Neuronal stem cell (in vitro differentiated cells): ENCODE data around the gene ZNF366.

Source experiments
- DNase-seq: peaks from one replicate; pipeline ENCODE4 v3.0.0-alpha.2; 2013; ENCODE audit warnings: low spot score
- H2AFZ ChIP-seq: one replicate; pipeline ENCODE4 v1.6.1; 2013; ENCODE audit warnings: mild to moderate bottlenecking, low read length, inconsistent platforms
- H2AK5ac ChIP-seq: 2 replicates; pipeline ENCODE4 v1.6.1; 2013; ENCODE audit warnings: low read depth, mild to moderate bottlenecking, inconsistent platforms, low read length, moderate library complexity, mixed read lengths
- H2BK120ac ChIP-seq: 2 replicates; pipeline ENCODE4 v1.6.1; 2013; ENCODE audit warnings: low read depth, mild to moderate bottlenecking, inconsistent platforms, low read length, moderate library complexity, mixed read lengths
- H2BK12ac ChIP-seq: one replicate; pipeline ENCODE4 v1.6.1; 2013; ENCODE audit warnings: low read length, inconsistent platforms
- H2BK15ac ChIP-seq: 2 replicates; pipeline ENCODE4 v1.6.1; 2013; ENCODE audit warnings: mild to moderate bottlenecking, low read length, inconsistent platforms, mixed read lengths
- H2BK5ac ChIP-seq: one replicate; pipeline ENCODE4 v1.6.1; 2013; ENCODE audit warnings: inconsistent platforms, mild to moderate bottlenecking, low read length, moderate library complexity
- H3K14ac ChIP-seq: one replicate; pipeline ENCODE4 v1.6.1; 2013; ENCODE audit warnings: low read length, inconsistent platforms
- H3K18ac ChIP-seq: 2 replicates; pipeline ENCODE4 v1.6.1; 2013; ENCODE audit warnings: low read length, inconsistent platforms
- H3K23ac ChIP-seq: 2 replicates; pipeline ENCODE4 v1.6.1; 2013; ENCODE audit warnings: low read depth, mild to moderate bottlenecking, mixed read lengths, low read length, inconsistent platforms; ENCODE audit not compliant: poor library complexity
- H3K27ac ChIP-seq: replicated peaks from 3 replicates; pipeline ENCODE4 v1.5.1; 2013; ENCODE audit warnings: low read length, inconsistent platforms
- H3K27me3 ChIP-seq, 3 experiments: 2 replicates each; pipeline ENCODE4 v1.6.1; 2013; ENCODE audit warnings: low read length in 3 of 3, mild to moderate bottlenecking in 2 of 3, inconsistent platforms in 1 of 3, low read depth in 1 of 3, mixed read lengths in 1 of 3, moderate library complexity in 1 of 3; ENCODE audit not compliant: control insufficient read depth in 3 of 3, insufficient read depth in 3 of 3
- H3K36me3 ChIP-seq, 2 donors: replicated peaks in 1 of 2; 2 replicates each; pipeline ENCODE4 v1.6.1; 2013; ENCODE audit warnings: low read length in 2 of 2; ENCODE audit not compliant: control insufficient read depth in 2 of 2, insufficient read depth in 2 of 2
- H3K4ac ChIP-seq: 2 replicates; pipeline ENCODE4 v1.6.1; 2013; ENCODE audit warnings: inconsistent platforms, mild to moderate bottlenecking, low read length, moderate library complexity
- H3K4me1 ChIP-seq, 2 donors: 1 replicate in 1 of 2; 2 replicates in 1 of 2; pipeline ENCODE4 v1.6.1; 2013; ENCODE audit warnings: low read length in 2 of 2, low read depth in 1 of 2; ENCODE audit not compliant: control insufficient read depth in 2 of 2, insufficient read depth in 1 of 2
- H3K4me2 ChIP-seq: one replicate; pipeline ENCODE4 v1.6.1; 2013; ENCODE audit warnings: mild to moderate bottlenecking, low read length, inconsistent platforms; ENCODE audit not compliant: insufficient read depth, poor library complexity, severe bottlenecking
- H3K4me3 ChIP-seq, 2 donors: 2 replicates each; pipeline ENCODE4 v1.5.1; 2013; ENCODE audit warnings: low read length in 2 of 2, mild to moderate bottlenecking in 2 of 2, inconsistent platforms in 1 of 2, moderate library complexity in 1 of 2
- H3K79me1 ChIP-seq: one replicate; pipeline ENCODE4 v1.6.1; 2013; ENCODE audit warnings: low read depth, mild to moderate bottlenecking, inconsistent platforms, low read length, moderate library complexity
- H3K9ac ChIP-seq: one replicate; pipeline ENCODE4 v1.6.1; 2013; ENCODE audit warnings: mild to moderate bottlenecking, low read depth, low read length, inconsistent platforms; ENCODE audit not compliant: poor library complexity
- H3K9me3 ChIP-seq, 2 donors: replicated peaks in 1 of 2; 2 replicates each; pipeline versions ENCODE3 to v1.6.1; 2013; ENCODE audit warnings: low read length in 2 of 2, mild to moderate bottlenecking in 2 of 2, inconsistent platforms in 1 of 2, low read depth in 1 of 2, mixed read lengths in 1 of 2, moderate library complexity in 1 of 2; ENCODE audit not compliant: control insufficient read depth in 2 of 2, insufficient read depth in 1 of 2
- H4K8ac ChIP-seq: one replicate; pipeline ENCODE4 v1.6.1; 2013; ENCODE audit warnings: low read depth, mild to moderate bottlenecking, inconsistent platforms, low read length, moderate library complexity
- H4K91ac ChIP-seq: one replicate; pipeline ENCODE4 v1.6.1; 2013; ENCODE audit warnings: low read length, low read depth, mild to moderate bottlenecking, inconsistent platforms; ENCODE audit not compliant: poor library complexity
- WGBS, 2 donors: extraction: QIAGEN DNeasy Blood & Tissue Kit; methylation state at CpG; one replicate each; pipeline ENCODE4 v1.1.7; 2013; ENCODE audit warnings: missing lambda C conversion rate in 2 of 2, mixed read lengths in 1 of 2; ENCODE audit not compliant: insufficient read length in 2 of 2, insufficient replicate concordance in 1 of 2; ENCODE audit errors: extremely low coverage in 2 of 2; 5-methylcytosine and 5-hydroxymethylcytosine counted together

ZNF366 gene

GRCh38 chr5:72400950-72401349 lies 106.3 kb downstream of the ZNF366 start:
- Histone ChIP-seq H4K91ac (no peak overlapping the region), H3K4me3 (no peak overlapping the region), H3K18ac (no peak overlapping the region), H3K36me3 (no peaks in the 10 kb centered on the region), H2BK15ac (no peak overlapping the region), H3K79me1 (no peaks in the 10 kb centered on the region), H3K4me1 (no peaks in the 10 kb centered on the region), H3K4me2 (no peak overlapping the region), H3K23ac (no peak overlapping the region), H3K14ac (no peak overlapping the region), H3K27me3 (no peaks in the 10 kb centered on the region), H2BK5ac (no peak overlapping the region), H4K8ac (no peak overlapping the region), H3K9me3 (peaks cover 6 to 33% of the 10 kb centered on the region in 2 donors), H3K4ac (no peak overlapping the region), H2BK12ac (no peak overlapping the region), H3K27ac (no peak overlapping the region), H2BK120ac (no peak overlapping the region), H2AFZ (no peak overlapping the region), H2AK5ac (no peak overlapping the region), H3K9ac (no peak overlapping the region)
- DNase-seq: no peak
- WGBS, 2 donors: no CpG with 5 or more reads among the region's 1 CpG

GRCh38 chr5:72397836-72398235 lies 109.4 kb downstream of the ZNF366 start:
- H3K23ac ChIP-seq: no peak overlapping the region
- no peak overlapping the region for H3K4ac ChIP-seq
- H3K36me3 ChIP-seq: no peaks in the 10 kb centered on the region
- H3K9ac ChIP-seq: no peak overlapping the region
- H2BK12ac ChIP-seq: no peak overlapping the region
- H3K14ac ChIP-seq: no peak overlapping the region
- no peak overlapping the region for H2BK5ac ChIP-seq
- no peak for DNase-seq
- no peak overlapping the region for H3K27ac ChIP-seq
- no peak overlapping the region for H4K8ac ChIP-seq
- no peak overlapping the region for H3K4me3 ChIP-seq
- no peak overlapping the region for H2AK5ac ChIP-seq
- H3K4me2 ChIP-seq: no peak overlapping the region
- H2BK15ac ChIP-seq: no peak overlapping the region
- H3K18ac ChIP-seq: no peak overlapping the region
- H4K91ac ChIP-seq: no peak overlapping the region
- H2AFZ ChIP-seq: no peak overlapping the region
- H3K27me3 ChIP-seq: no peaks in the 10 kb centered on the region
- H3K4me1 ChIP-seq: no peaks in the 10 kb centered on the region
- peaks cover 3 to 22% of the 10 kb centered on the region in 2 donors for H3K9me3 ChIP-seq
- no peak overlapping the region for H2BK120ac ChIP-seq
- no CpG with 5 or more reads among the region's 6 CpGs for WGBS, 2 donors
- H3K79me1 ChIP-seq: no peaks in the 10 kb centered on the region

- H3K27me3 ChIP-seq: no peaks in the 10 kb centered on the region
- H3K4me1 ChIP-seq: no peaks in the 10 kb centered on the region
- no peak overlapping the region for H2BK12ac ChIP-seq
- H3K27ac ChIP-seq: no peak overlapping the region
- H3K23ac ChIP-seq: no peak overlapping the region
- H4K91ac ChIP-seq: no peak overlapping the region
- no peak overlapping the region for H3K4me3 ChIP-seq
- H2AFZ ChIP-seq: no peak overlapping the region
- no peaks in the 10 kb centered on the region for H3K79me1 ChIP-seq
- H2BK15ac ChIP-seq: no peak overlapping the region
- H3K18ac ChIP-seq: no peak overlapping the region
- no CpG with 5 or more reads among the region's 2 CpGs for WGBS, 2 donors
- H3K9ac ChIP-seq: no peak overlapping the region
- no peak overlapping the region for H3K4me2 ChIP-seq
- no peak overlapping the region for H2AK5ac ChIP-seq
- no peak for DNase-seq
- H3K14ac ChIP-seq: no peak overlapping the region
- no peak overlapping the region for H4K8ac ChIP-seq
- H2BK120ac ChIP-seq: no peak overlapping the region
- H2BK5ac ChIP-seq: no peak overlapping the region
- no peaks in the 10 kb centered on the region for H3K36me3 ChIP-seq
- H3K9me3 ChIP-seq: no peaks in the 10 kb centered on the region
- no peak overlapping the region for H3K4ac ChIP-seq
Observed at GRCh38 chr5:72394688-72395087, 112.5 kb downstream of the ZNF366 start.

GRCh38 chr5:72393052-72393451 lies 114.2 kb downstream of the ZNF366 start:
- H2BK12ac ChIP-seq: no peak overlapping the region
- no peak overlapping the region for H3K27ac ChIP-seq
- H3K36me3 ChIP-seq: no peaks in the 10 kb centered on the region
- H3K9me3 ChIP-seq: no peaks in the 10 kb centered on the region
- no peak overlapping the region for H2AK5ac ChIP-seq
- H3K4me3 ChIP-seq: no peak overlapping the region
- H2BK15ac ChIP-seq: no peak overlapping the region
- H3K27me3 ChIP-seq: no peaks in the 10 kb centered on the region
- no peak overlapping the region for H2AFZ ChIP-seq
- H3K4ac ChIP-seq: no peak overlapping the region
- no peaks in the 10 kb centered on the region for H3K79me1 ChIP-seq
- H2BK120ac ChIP-seq: no peak overlapping the region
- H4K8ac ChIP-seq: no peak overlapping the region
- no peak overlapping the region for H3K14ac ChIP-seq
- no peak overlapping the region for H3K18ac ChIP-seq
- no peak overlapping the region for H2BK5ac ChIP-seq
- peaks cover 0 to 2% of the 10 kb centered on the region in 2 donors for H3K4me1 ChIP-seq
- H3K23ac ChIP-seq: no peak overlapping the region
- DNase-seq: no peak
- H4K91ac ChIP-seq: no peak overlapping the region
- H3K9ac ChIP-seq: no peak overlapping the region
- no peak overlapping the region for H3K4me2 ChIP-seq
